ENCODE measurements around the gene HES2.

Gene HES2

DNA sequence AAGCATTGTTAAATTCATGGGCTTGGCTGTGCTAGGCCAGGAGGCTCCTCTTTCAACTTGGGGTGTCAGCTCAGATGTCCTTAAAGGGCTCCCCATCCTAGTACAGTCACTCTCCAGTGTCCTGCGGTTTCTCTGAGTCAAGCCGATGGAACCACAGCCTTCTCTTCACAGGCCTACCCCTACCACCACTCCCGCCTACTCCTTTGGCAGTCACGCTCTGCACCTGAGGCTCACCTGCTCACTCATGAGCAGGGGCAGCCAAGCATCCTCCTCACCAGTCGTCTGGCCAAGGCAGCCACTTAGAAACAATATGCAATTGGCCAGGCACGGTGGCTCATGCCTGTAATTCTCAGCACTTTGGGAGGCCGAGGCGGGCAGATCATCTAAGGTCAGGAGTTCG, 29.7 kb downstream of the HES2 start:
- no peak overlapping the region for H4K8ac ChIP-seq (ENCODE audit: low read length)
- no peak overlapping the region for H2BK120ac ChIP-seq (ENCODE audit: low read depth, low read length)
- H3K9me3 ChIP-seq (ENCODE audit: control insufficient read depth, low read length), result no peaks in the 10 kb centered on the region
- H4K91ac ChIP-seq (ENCODE audit: low read length), result no peak overlapping the region
- no peaks in the 10 kb centered on the region for H3K27me3 ChIP-seq (ENCODE audit: control insufficient read depth in 1 of 2, insufficient read depth in 1 of 2, low read length in 2 of 2)
- H2BK12ac ChIP-seq (ENCODE audit: low read length in 2 of 2), result peak overlapping the region in 1 of 2 experiments; percentile 51
- no peak overlapping the region for H2AFZ ChIP-seq (ENCODE audit: low read depth, low read length)
- H3K4me2 ChIP-seq (ENCODE audit: low read length, poor library complexity, severe bottlenecking), result no peak overlapping the region
- H3K18ac ChIP-seq (ENCODE audit: low read depth in 1 of 2, low read length in 2 of 2), result peak overlapping the region in 1 of 2 experiments; percentile 28
- no peak overlapping the region for H2BK15ac ChIP-seq (ENCODE audit: low read depth, poor library complexity, severe bottlenecking)
- H3K9ac ChIP-seq (ENCODE audit: low read length), result no peak overlapping the region
- no peak overlapping the region for H3K4me3 ChIP-seq (ENCODE audit: insufficient read depth in 1 of 2, low read depth in 1 of 2, low read length in 2 of 2)
- H3K79me1 ChIP-seq (replicated peaks; ENCODE audit: low read length, poor library complexity, severe bottlenecking), result peaks cover 32% of the 10 kb centered on the region
- H3K23ac ChIP-seq (ENCODE audit: low read length in 2 of 2), result no peak overlapping the region
- H2BK5ac ChIP-seq (ENCODE audit: low read depth, low read length, poor library complexity, severe bottlenecking), result no peak overlapping the region
- DNase-seq, result no peak
- no peak overlapping the region for H3K14ac ChIP-seq (ENCODE audit: low read length in 2 of 2)
- no peak overlapping the region for H3K27ac ChIP-seq (ENCODE audit: low read length, poor library complexity, severe bottlenecking)
- H2AK5ac ChIP-seq (ENCODE audit: low read length, severe bottlenecking), result no peak overlapping the region
- no peaks in the 10 kb centered on the region for H3K36me3 ChIP-seq (ENCODE audit: control insufficient read depth in 1 of 2, insufficient read depth in 2 of 2, low read depth in 1 of 2, low read length in 2 of 2)
- no peak overlapping the region for H3K4ac ChIP-seq (ENCODE audit: low read depth in 1 of 2, low read length in 2 of 2)
- peaks cover 29% of the 10 kb centered on the region for H3K4me1 ChIP-seq (ENCODE audit: control insufficient read depth, insufficient read depth, low read depth, low read length)
- 93% methylated on average over 9 of the region's 9 CpGs for WGBS

DNA sequence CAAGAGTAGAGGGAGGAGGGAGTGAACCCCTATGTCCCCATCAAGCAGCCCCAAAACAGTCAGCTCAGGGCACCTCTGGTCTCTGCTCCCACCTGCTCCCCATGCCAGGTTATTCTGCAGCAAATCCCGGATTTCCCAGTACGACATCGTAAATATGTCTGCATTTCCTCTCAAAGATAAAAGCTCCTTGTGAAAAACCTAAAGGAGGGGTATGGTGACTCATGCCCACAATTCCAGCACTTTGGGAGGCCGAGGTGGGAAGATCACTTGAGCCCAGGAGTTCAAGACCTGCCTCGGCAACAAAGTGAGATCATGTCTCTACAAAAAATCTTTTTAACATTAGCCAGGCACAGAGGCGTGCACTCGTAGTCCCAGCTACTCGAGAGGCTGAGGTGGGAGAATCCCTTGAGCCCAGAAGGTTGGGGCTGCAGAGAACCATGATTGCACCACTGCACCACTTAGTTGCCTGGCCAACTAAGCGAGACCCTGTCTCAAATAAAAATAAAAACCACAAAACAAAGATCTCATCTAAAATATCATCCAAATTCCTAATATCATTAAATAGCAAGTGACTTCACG, 33.3 kb downstream of the HES2 start:
- peak overlapping the region in 1 of 2 experiments; percentile 91 for H3K18ac ChIP-seq (ENCODE audit: low read depth in 1 of 2, low read length in 2 of 2)
- H4K8ac ChIP-seq (ENCODE audit: low read length), result peak overlapping the region; percentile 98
- no peak overlapping the region for H2AK5ac ChIP-seq (ENCODE audit: low read length, severe bottlenecking)
- H2BK5ac ChIP-seq (ENCODE audit: low read depth, low read length, poor library complexity, severe bottlenecking), result no peak overlapping the region
- DNase-seq, result peak; percentile 80
- peaks cover 18% of the 10 kb centered on the region for H3K4me1 ChIP-seq (ENCODE audit: control insufficient read depth, insufficient read depth, low read depth, low read length)
- peak overlapping the region; percentile 12 for H2BK120ac ChIP-seq (ENCODE audit: low read depth, low read length)
- no peak overlapping the region for H2AFZ ChIP-seq (ENCODE audit: low read depth, low read length)
- peak overlapping the region in 1 of 2 experiments; percentile 45 for H2BK12ac ChIP-seq (ENCODE audit: low read length in 2 of 2)
- H3K4me3 ChIP-seq (ENCODE audit: insufficient read depth in 1 of 2, low read depth in 1 of 2, low read length in 2 of 2), result no peak overlapping the region
- no peaks in the 10 kb centered on the region for H3K27me3 ChIP-seq (ENCODE audit: control insufficient read depth in 1 of 2, insufficient read depth in 1 of 2, low read length in 2 of 2)
- no peak overlapping the region for H3K23ac ChIP-seq (ENCODE audit: low read length in 2 of 2)
- H4K91ac ChIP-seq (ENCODE audit: low read length), result no peak overlapping the region
- H3K14ac ChIP-seq (ENCODE audit: low read length in 2 of 2), result no peak overlapping the region
- H3K79me1 ChIP-seq (replicated peaks; ENCODE audit: low read length, poor library complexity, severe bottlenecking), result peaks cover 34% of the 10 kb centered on the region
- H3K4ac ChIP-seq (ENCODE audit: low read depth in 1 of 2, low read length in 2 of 2), result peak overlapping the region in 1 of 2 experiments; percentile 67
- peak overlapping the region; percentile 7 for H3K4me2 ChIP-seq (ENCODE audit: low read length, poor library complexity, severe bottlenecking)
- H3K36me3 ChIP-seq (ENCODE audit: control insufficient read depth in 1 of 2, insufficient read depth in 2 of 2, low read depth in 1 of 2, low read length in 2 of 2), result no peaks in the 10 kb centered on the region
- no peaks in the 10 kb centered on the region for H3K9me3 ChIP-seq (ENCODE audit: control insufficient read depth, low read length)
- no peak overlapping the region for H3K9ac ChIP-seq (ENCODE audit: low read length)
- WGBS, result 30% methylated on average over 10 of the region's 10 CpGs
- H2BK15ac ChIP-seq (ENCODE audit: low read depth, poor library complexity, severe bottlenecking), result no peak overlapping the region
- peak overlapping the region; percentile 38 for H3K27ac ChIP-seq (ENCODE audit: low read length, poor library complexity, severe bottlenecking)

DNA sequence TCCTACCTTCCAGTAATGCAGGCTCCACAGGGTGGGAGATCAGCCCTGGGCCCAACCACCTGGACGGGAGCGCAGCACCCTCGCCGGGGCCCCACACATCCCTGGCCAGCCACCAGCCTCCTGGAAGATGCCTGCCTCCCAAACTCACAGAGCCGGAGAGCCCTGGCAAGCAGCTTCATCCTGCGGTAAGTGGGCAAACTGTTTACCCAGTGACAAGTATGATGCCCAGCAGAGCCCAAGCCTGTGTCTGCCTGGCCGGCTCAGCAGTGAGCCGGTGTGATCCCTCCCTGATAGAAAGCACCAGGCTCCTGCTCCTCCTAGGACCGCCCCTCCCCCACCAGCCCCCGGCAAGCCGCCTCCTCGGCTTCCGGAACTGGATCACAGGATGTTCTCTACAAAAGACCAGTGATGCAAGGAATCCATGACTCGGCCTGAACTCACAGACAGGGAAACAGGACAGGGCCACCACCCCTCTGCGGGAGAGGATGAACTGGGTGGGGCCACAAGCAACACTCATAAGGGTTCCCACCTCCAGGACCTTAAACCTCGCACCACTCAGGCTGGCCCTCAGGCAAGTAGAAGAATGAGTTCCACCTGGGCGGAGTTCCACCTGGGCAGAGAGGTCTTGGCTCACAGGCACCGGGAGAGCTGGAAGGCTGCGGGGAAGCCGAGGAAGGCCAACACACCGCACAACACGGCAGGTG, 34.1 kb downstream of the HES2 start:
- peak overlapping the region; percentile 89 to 92 for H2BK12ac ChIP-seq (ENCODE audit: low read length in 2 of 2)
- peak overlapping the region; percentile 93 to 98 for H3K4ac ChIP-seq (ENCODE audit: low read depth in 1 of 2, low read length in 2 of 2)
- peak overlapping the region; percentile 94 for H2AK5ac ChIP-seq (ENCODE audit: low read length, severe bottlenecking)
- H4K8ac ChIP-seq (ENCODE audit: low read length), result peak overlapping the region; percentile 98
- H3K9ac ChIP-seq (ENCODE audit: low read length), result peak overlapping the region; percentile 32
- H3K9me3 ChIP-seq (ENCODE audit: control insufficient read depth, low read length), result no peaks in the 10 kb centered on the region
- H3K79me1 ChIP-seq (replicated peaks; ENCODE audit: low read length, poor library complexity, severe bottlenecking), result peaks cover 32% of the 10 kb centered on the region
- H3K4me3 ChIP-seq (ENCODE audit: insufficient read depth in 1 of 2, low read depth in 1 of 2, low read length in 2 of 2), result peak overlapping the region; percentile 5 to 33
- no peaks in the 10 kb centered on the region for H3K36me3 ChIP-seq (ENCODE audit: control insufficient read depth in 1 of 2, insufficient read depth in 2 of 2, low read depth in 1 of 2, low read length in 2 of 2)
- H2BK15ac ChIP-seq (ENCODE audit: low read depth, poor library complexity, severe bottlenecking), result no peak overlapping the region
- peaks cover 18% of the 10 kb centered on the region for H3K4me1 ChIP-seq (ENCODE audit: control insufficient read depth, insufficient read depth, low read depth, low read length)
- peak overlapping the region; percentile 31 for H3K4me2 ChIP-seq (ENCODE audit: low read length, poor library complexity, severe bottlenecking)
- H3K27ac ChIP-seq (ENCODE audit: low read length, poor library complexity, severe bottlenecking), result peak overlapping the region; percentile 38
- no peak overlapping the region for H2BK5ac ChIP-seq (ENCODE audit: low read depth, low read length, poor library complexity, severe bottlenecking)
- WGBS, result 38% methylated on average over 22 of the region's 22 CpGs
- peak overlapping the region; percentile 91 to 94 for H3K18ac ChIP-seq (ENCODE audit: low read depth in 1 of 2, low read length in 2 of 2)
- no peaks in the 10 kb centered on the region for H3K27me3 ChIP-seq (ENCODE audit: control insufficient read depth in 1 of 2, insufficient read depth in 1 of 2, low read length in 2 of 2)
- peak overlapping the region in 1 of 2 experiments; percentile 89 for H3K23ac ChIP-seq (ENCODE audit: low read length in 2 of 2)
- H2BK120ac ChIP-seq (ENCODE audit: low read depth, low read length), result peak overlapping the region; percentile 12
- peak overlapping the region; percentile 92 for H4K91ac ChIP-seq (ENCODE audit: low read length)
- peak overlapping the region; percentile 73 for H2AFZ ChIP-seq (ENCODE audit: low read depth, low read length)
- H3K14ac ChIP-seq (ENCODE audit: low read length in 2 of 2), result peak overlapping the region in 1 of 2 experiments; percentile 97
- peak; percentile 77 for DNase-seq

DNA sequence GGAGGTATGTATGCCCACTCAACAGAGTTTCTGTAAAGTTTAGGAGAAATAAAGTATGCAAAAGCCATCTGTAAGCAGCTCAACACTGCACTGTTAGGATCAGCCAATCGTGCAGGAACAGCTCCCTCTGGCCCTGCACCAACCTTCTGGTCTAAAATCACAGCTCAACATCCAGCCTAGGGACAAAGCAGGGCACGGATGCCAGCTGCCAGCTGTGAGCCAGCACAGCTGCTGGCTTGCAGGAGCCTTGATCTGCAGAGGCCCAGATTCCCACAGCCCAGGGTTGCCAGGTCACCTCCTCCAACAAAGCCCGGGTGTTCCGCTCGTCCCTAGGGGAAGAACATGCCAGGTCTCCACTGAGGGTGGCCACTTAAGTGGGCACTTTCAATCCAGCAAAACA, 34.8 kb downstream of the HES2 start:
- Histone ChIP-seq H3K18ac (ENCODE audit: low read depth in 1 of 2, low read length in 2 of 2) (peak overlapping the region; percentile 34 to 78), H3K23ac (ENCODE audit: low read length in 2 of 2) (no peak overlapping the region), H3K4ac (ENCODE audit: low read depth in 1 of 2, low read length in 2 of 2) (peak overlapping the region in 1 of 2 experiments; percentile 55), H2BK15ac (ENCODE audit: low read depth, poor library complexity, severe bottlenecking) (no peak overlapping the region), H3K79me1 (replicated peaks; ENCODE audit: low read length, poor library complexity, severe bottlenecking) (peaks cover 30% of the 10 kb centered on the region), H3K36me3 (ENCODE audit: control insufficient read depth in 1 of 2, insufficient read depth in 2 of 2, low read depth in 1 of 2, low read length in 2 of 2) (no peaks in the 10 kb centered on the region), H3K4me1 (ENCODE audit: control insufficient read depth, insufficient read depth, low read depth, low read length) (peaks cover 18% of the 10 kb centered on the region), H2AK5ac (ENCODE audit: low read length, severe bottlenecking) (no peak overlapping the region), H4K8ac (ENCODE audit: low read length) (peak overlapping the region; percentile 98), H3K27ac (ENCODE audit: low read length, poor library complexity, severe bottlenecking) (no peak overlapping the region), H4K91ac (ENCODE audit: low read length) (peak overlapping the region; percentile 55), H3K4me2 (ENCODE audit: low read length, poor library complexity, severe bottlenecking) (no peak overlapping the region), H3K9me3 (ENCODE audit: control insufficient read depth, low read length) (no peaks in the 10 kb centered on the region), H3K14ac (ENCODE audit: low read length in 2 of 2) (peak overlapping the region in 1 of 2 experiments; percentile 15), H2BK12ac (ENCODE audit: low read length in 2 of 2) (peak overlapping the region in 1 of 2 experiments; percentile 89), H2BK120ac (ENCODE audit: low read depth, low read length) (peak overlapping the region; percentile 0), H3K9ac (ENCODE audit: low read length) (no peak overlapping the region), H2BK5ac (ENCODE audit: low read depth, low read length, poor library complexity, severe bottlenecking) (no peak overlapping the region), H2AFZ (ENCODE audit: low read depth, low read length) (no peak overlapping the region), H3K27me3 (ENCODE audit: control insufficient read depth in 1 of 2, insufficient read depth in 1 of 2, low read length in 2 of 2) (no peaks in the 10 kb centered on the region), H3K4me3 (ENCODE audit: insufficient read depth in 1 of 2, low read depth in 1 of 2, low read length in 2 of 2) (peak overlapping the region in 1 of 2 experiments; percentile 33)
- 98% methylated on average over 5 of the region's 5 CpGs for WGBS
- DNase-seq, result no peak
